ENCODE measurements around the gene NLGN1. TPM values are rescaled to one million over a fixed set of nuclear protein-coding genes. Genes with fewer than 3 reads are reported as not detected.

The NLGN1 gene
- total and polyA plus RNA-seq, 12 donors = 0.13 to 3.7 (median 0.84) TPM

DNA sequence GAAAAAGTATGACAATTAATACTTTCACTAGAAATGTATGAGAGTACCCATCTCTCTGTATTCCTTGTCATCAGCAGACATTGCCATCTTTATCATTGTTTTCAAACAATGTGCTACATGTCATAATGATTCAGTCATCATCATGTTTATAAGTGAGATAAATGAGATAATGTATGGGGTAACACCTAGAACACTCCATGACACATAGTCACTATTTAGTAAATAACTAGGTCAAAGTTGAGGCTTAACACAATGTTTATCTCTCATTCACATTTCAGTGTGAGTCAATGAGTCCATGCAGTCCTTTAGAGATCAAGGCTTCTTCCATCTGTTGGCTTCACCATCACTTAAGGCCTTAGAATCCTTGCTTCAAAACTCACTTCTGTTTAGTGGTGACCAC is 70.0 kb downstream of the NLGN1 start:
- Histone ChIP-seq H3K4me3 (no peak overlapping the region), H3K4me1 (replicated peaks in 1 of 2) (no peaks in the 10 kb centered on the region), H3K27me3 (no peaks in the 10 kb centered on the region), H3K27ac (no peak overlapping the region), H3K9me3 (replicated peaks in 1 of 3) (no peaks in the 10 kb centered on the region), H3K36me3 (replicated peaks in 1 of 2) (no peaks in the 10 kb centered on the region)
- intact Hi-C loops (cut with DNase I) = no loop called here
- no peak for DNase-seq
- TF ChIP-seq, protein P1, sequence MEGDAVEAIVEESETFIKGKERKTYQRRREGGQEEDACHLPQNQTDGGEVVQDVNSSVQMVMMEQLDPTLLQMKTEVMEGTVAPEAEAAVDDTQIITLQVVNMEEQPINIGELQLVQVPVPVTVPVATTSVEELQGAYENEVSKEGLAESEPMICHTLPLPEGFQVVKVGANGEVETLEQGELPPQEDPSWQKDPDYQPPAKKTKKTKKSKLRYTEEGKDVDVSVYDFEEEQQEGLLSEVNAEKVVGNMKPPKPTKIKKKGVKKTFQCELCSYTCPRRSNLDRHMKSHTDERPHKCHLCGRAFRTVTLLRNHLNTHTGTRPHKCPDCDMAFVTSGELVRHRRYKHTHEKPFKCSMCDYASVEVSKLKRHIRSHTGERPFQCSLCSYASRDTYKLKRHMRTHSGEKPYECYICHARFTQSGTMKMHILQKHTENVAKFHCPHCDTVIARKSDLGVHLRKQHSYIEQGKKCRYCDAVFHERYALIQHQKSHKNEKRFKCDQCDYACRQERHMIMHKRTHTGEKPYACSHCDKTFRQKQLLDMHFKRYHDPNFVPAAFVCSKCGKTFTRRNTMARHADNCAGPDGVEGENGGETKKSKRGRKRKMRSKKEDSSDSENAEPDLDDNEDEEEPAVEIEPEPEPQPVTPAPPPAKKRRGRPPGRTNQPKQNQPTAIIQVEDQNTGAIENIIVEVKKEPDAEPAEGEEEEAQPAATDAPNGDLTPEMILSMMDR (IDR thresholded peaks at IDR 0.05) = no peak
- no peak for TF ChIP-seq POLR2A (IDR thresholded peaks at IDR 0.05)

DNA sequence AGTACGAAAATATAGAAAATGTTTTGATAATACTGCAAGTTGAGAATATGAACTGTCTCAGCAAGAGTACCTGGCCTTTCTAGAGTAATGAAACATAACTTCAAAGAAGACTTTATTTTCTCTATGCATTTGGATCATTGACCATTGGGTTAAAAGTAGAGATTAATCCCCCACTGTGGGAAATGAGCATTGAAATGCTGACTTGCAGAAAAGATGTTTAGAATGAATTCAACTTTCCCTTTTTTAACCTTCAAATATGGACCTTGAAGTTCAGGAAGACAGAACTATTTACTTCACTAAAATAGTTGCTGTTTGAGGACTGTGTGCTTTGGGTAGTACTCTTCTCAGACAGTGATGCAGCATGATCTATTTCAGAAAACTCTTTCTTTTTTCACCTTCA is 75.7 kb downstream of the NLGN1 start:
- intact Hi-C loops (cut with DNase I) = no loop called here
- Histone ChIP-seq H3K4me1 (replicated peaks in 1 of 2) (no peaks in the 10 kb centered on the region), H3K27me3 (no peaks in the 10 kb centered on the region), H3K36me3 (replicated peaks in 1 of 2) (no peaks in the 10 kb centered on the region), H3K27ac (no peak overlapping the region), H3K9me3 (replicated peaks in 1 of 3) (no peaks in the 10 kb centered on the region), H3K4me3 (no peak overlapping the region)
- no peak for DNase-seq
- WGBS, 4 donors = 38 to 63% (median 49%) methylated on average over 1 of the region's 1 CpG
- no peak for TF ChIP-seq POLR2A (IDR thresholded peaks at IDR 0.05)
- TF ChIP-seq, protein P1 (IDR thresholded peaks at IDR 0.05) = no peak

DNA sequence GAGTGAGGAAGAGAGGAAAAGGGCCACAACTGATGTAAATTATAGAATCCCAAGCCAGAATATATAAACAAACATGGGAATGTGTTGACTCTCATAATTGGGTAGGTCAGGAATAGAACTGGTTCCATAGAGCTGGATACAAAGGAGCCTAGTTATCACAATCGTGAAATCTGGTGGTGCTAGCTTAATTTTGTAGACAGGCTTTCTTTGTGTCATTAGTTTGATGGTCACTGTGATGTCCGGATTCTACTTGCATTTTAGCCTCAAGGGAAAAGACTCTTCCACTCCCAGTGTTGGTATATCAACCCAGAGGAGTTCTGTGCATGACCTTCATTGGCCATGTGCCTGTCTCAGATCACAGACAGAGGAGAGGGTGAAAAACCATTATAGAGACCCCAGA is 81.8 kb downstream of the NLGN1 start:
- no peak for DNase-seq
- Histone ChIP-seq H3K9me3 (replicated peaks in 1 of 3) (no peaks in the 10 kb centered on the region), H3K27ac (no peak overlapping the region), H3K27me3 (no peaks in the 10 kb centered on the region), H3K4me3 (no peak overlapping the region), H3K36me3 (replicated peaks in 1 of 2) (no peaks in the 10 kb centered on the region), H3K4me1 (replicated peaks in 1 of 2) (no peaks in the 10 kb centered on the region)
- 51 to 76% (median 62%) methylated on average over 2 of the region's 2 CpGs for WGBS, 4 donors
- TF ChIP-seq, protein P1 (IDR thresholded peaks at IDR 0.05) = no peak
- no peak for TF ChIP-seq POLR2A (IDR thresholded peaks at IDR 0.05)
- intact Hi-C loops (cut with DNase I) = no loop called here

DNA sequence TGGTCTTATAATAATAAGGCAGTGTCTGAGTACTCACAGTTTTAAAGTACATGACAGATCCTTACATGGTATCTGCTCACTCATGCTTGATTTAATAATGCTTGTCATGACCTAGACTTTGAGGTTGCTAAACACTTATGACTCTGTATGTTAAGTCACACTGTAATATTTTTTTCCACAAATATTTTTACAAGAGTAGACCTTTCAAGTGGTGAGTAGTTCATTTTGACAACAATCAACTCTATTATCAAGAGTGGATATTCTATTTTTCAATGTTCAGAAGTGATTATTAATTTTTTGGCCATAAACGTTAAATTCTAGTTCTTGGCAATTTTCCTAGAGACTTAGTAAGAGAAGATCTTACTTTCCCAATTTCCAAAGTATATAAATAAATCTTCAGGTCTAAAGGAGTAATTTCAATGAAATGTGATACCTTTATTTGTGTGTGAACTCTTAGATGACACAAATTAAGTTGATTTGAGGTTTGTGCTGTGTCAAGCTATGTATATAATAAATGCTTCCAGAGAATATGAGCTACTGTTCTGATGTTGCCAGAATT is 104.5 kb downstream of the NLGN1 start:
- Histone ChIP-seq H3K27ac (no peak overlapping the region), H3K27me3 (no peaks in the 10 kb centered on the region), H3K9me3 (replicated peaks in 1 of 3) (no peaks in the 10 kb centered on the region), H3K36me3 (replicated peaks in 1 of 2) (no peaks in the 10 kb centered on the region), H3K4me1 (replicated peaks in 1 of 2) (no peaks in the 10 kb centered on the region), H3K4me3 (no peak overlapping the region)
- intact Hi-C loops (cut with DNase I) = no loop called here
- 12 to 29% (median 22%) methylated on average over 1 of the region's 1 CpG for WGBS, 4 donors
- no peak for DNase-seq
- no peak for TF ChIP-seq POLR2A (IDR thresholded peaks at IDR 0.05)
- TF ChIP-seq, protein P1 (IDR thresholded peaks at IDR 0.05) = no peak
